K562 (cell line): Measurements from ENCODE around the gene YIF1A. TPM values are rescaled to one million over a fixed set of nuclear protein-coding genes. Genes with fewer than 3 reads are reported as not detected.
A peak's percentile ranks its signal among the peaks of the same experiment; 100 is the strongest.

Experiments used
- ATAC-seq: fragments of 200-7000 bp; cut with Tn5 transposase; 3 replicates; pipeline ENCODE4 v1.9.1; 2020; ENCODE audit warnings: moderate library complexity
- BruUV-seq: library from RNA; stranded (reverse); fragments of 400-500 nt; replicated peaks from 2 replicates; lab custom pipeline; 2021; lab: Mats Ljungman, UMichigan
- CTCF ChIA-PET: fragments of 300-600 bp; formaldehyde crosslinking; extraction: SDS; loops from one replicate; lab custom pipeline; 2021; ENCODE audit warnings: low intra/inter-chr PET ratio; lab: Yijun Ruan, JAX
- POLR2A ChIA-PET: fragments of 300-600, 350-650 bp; sonication (Branson Sonifier 250); formaldehyde crosslinking; extraction: SDS; loops from one replicate; lab custom pipeline; 2021; ENCODE audit warnings: antibody characterized with exemption, inconsistent platforms; lab: Yijun Ruan, JAX
- DNase-seq, 4 experiments: peaks; one replicate each; pipeline versions ENCODE4 v3.0.0 to v3.0.0-alpha.2; 2011 to 2018; ENCODE audit warnings: low spot score in 3 of 4, mixed read lengths in 3 of 4; ENCODE audit errors: extremely low read depth in 1 of 4
- FAIRE-seq: peaks from 2 replicates; lab custom pipeline; 2011; peaks lifted over from hg19 to GRCh38; lab: Jason Lieb, UNC
- H2AFZ ChIP-seq: 2 replicates; pipeline ENCODE4 v1.6.0; 2011; ENCODE audit warnings: low read depth, low read length, control low read depth, inconsistent platforms
- H3K27ac ChIP-seq: fragments of 200-600 bp; 3 replicates; pipeline ENCODE4 v1.8.0; 2011; ENCODE audit warnings: low read depth, mild to moderate bottlenecking, control low read depth, inconsistent platforms, low read length, moderate library complexity, mixed read lengths; ENCODE audit errors: extremely low read depth
- H3K27me3 ChIP-seq, 2 experiments: fragments of 300-600 bp in 1 of 2; 2 replicates in 1 of 2; 3 replicates in 1 of 2; pipeline versions ENCODE4 v1.6.0 to v1.8.0; 2011; ENCODE audit warnings: inconsistent platforms in 2 of 2, low read length in 2 of 2, mild to moderate bottlenecking in 1 of 2, mixed read lengths in 1 of 2, moderate library complexity in 1 of 2; ENCODE audit not compliant: control insufficient read depth in 2 of 2, insufficient read depth in 2 of 2
- H3K36me3 ChIP-seq: fragments of 300-600 bp; 3 replicates; pipeline ENCODE4 v1.8.0; 2011; ENCODE audit warnings: mild to moderate bottlenecking, low read length, inconsistent platforms; ENCODE audit not compliant: control insufficient read depth, insufficient read depth
- H3K4me1 ChIP-seq, 2 experiments: fragments of 200-600 bp in 1 of 2; replicated peaks in 1 of 2; 2 replicates in 1 of 2; 3 replicates in 1 of 2; pipeline versions ENCODE4 v1.5.1 to v1.8.0; 2011; ENCODE audit warnings: inconsistent platforms in 2 of 2, low read length in 2 of 2, mild to moderate bottlenecking in 1 of 2, mixed read lengths in 1 of 2, moderate library complexity in 1 of 2; ENCODE audit not compliant: control insufficient read depth in 2 of 2, insufficient read depth in 2 of 2
- H3K4me2 ChIP-seq: 2 replicates; pipeline ENCODE4 v1.6.1; 2011; ENCODE audit warnings: low read length, control low read depth, inconsistent platforms, mixed read lengths; ENCODE audit not compliant: insufficient read depth
- H3K4me3 ChIP-seq: fragments of 200-600 bp; sonication (generic), shearing (Covaris generic); 2 replicates; pipeline ENCODE4 v1.5.1; 2016; ENCODE audit warnings: control low read depth, inconsistent platforms
- H3K79me2 ChIP-seq: fragments of 200-600 bp; 3 replicates; pipeline ENCODE4 v1.8.0; 2011; ENCODE audit warnings: low read length, inconsistent platforms; ENCODE audit not compliant: control insufficient read depth, insufficient read depth
- H3K9ac ChIP-seq, 2 experiments: 2 replicates each; pipeline versions ENCODE4 v1.6.0 to v1.6.1; 2011; ENCODE audit warnings: low read depth in 2 of 2, low read length in 2 of 2, control low read depth in 1 of 2, inconsistent platforms in 1 of 2, mild to moderate bottlenecking in 1 of 2, mixed read lengths in 1 of 2; ENCODE audit not compliant: insufficient read depth in 1 of 2
- H3K9me1 ChIP-seq: one replicate; pipeline ENCODE4 v1.6.0; 2011; ENCODE audit warnings: inconsistent platforms, mild to moderate bottlenecking, low read length, moderate library complexity; ENCODE audit not compliant: control insufficient read depth, insufficient read depth
- H3K9me3 ChIP-seq: replicated peaks from 2 replicates; pipeline ENCODE4 v1.5.1; 2011; ENCODE audit warnings: low read depth, low read length, inconsistent platforms; ENCODE audit not compliant: control insufficient read depth, insufficient read depth
- H4K20me1 ChIP-seq: replicated peaks from 2 replicates; pipeline ENCODE4 v1.6.1; 2011; ENCODE audit warnings: low read length, inconsistent platforms, mixed read lengths; ENCODE audit not compliant: control insufficient read depth, insufficient read depth
- BCOR ChIP-seq: fragments of 450-650 bp; IDR thresholded peaks from 2 replicates; pipeline ENCODE4 v1.6.1; 2016
- ESRRB ChIP-seq: fragments of 250-450 bp; sonication (Bioruptor Pico); IDR thresholded peaks from 2 replicates; pipeline ENCODE4 v1.5.0; 2020; ENCODE audit warnings: mild to moderate bottlenecking, moderate library complexity, borderline replicate concordance
- MTF1 ChIP-seq: fragments of 250-450 bp; sonication (Bioruptor Pico); IDR thresholded peaks from 2 replicates; pipeline ENCODE4 v1.9.0; 2021; ENCODE audit warnings: moderate library complexity, mild to moderate bottlenecking, inconsistent platforms, borderline replicate concordance
- SMAD2 ChIP-seq: fragments of 150-350 bp; IDR thresholded peaks from 2 replicates; pipeline ENCODE4 v1.6.1; 2014; ENCODE audit warnings: low read depth, mild to moderate bottlenecking, low read length
- TAF1 ChIP-seq: IDR thresholded peaks from 2 replicates; pipeline ENCODE4 v1.6.1; 2011; ENCODE audit warnings: mild to moderate bottlenecking, low read length, moderate library complexity; ENCODE audit not compliant: insufficient read depth, control insufficient read depth, severe bottlenecking; ENCODE audit errors: extremely low read depth
- TCF7 ChIP-seq: sonication (generic); IDR thresholded peaks from 2 replicates; pipeline ENCODE4 v1.6.1; 2016; ENCODE audit warnings: antibody characterized with exemption, borderline replicate concordance
- ZFP30 ChIP-seq: fragments of 250-450 bp; sonication (Bioruptor Pico); IDR thresholded peaks from 2 replicates; pipeline ENCODE4 v1.8.0; 2022; ENCODE audit warnings: moderate library complexity, mild to moderate bottlenecking, inconsistent platforms, borderline replicate concordance
- ZKSCAN1 ChIP-seq: fragments of 150-350 bp; IDR thresholded peaks from 2 replicates; pipeline ENCODE4 v1.6.1; 2016; ENCODE audit warnings: low read depth, low read length
- ZNF316 ChIP-seq: fragments of 450-650 bp; IDR thresholded peaks from 2 replicates; pipeline ENCODE4 v1.6.1; 2016
- ZNF707 ChIP-seq: fragments of 250-450 bp; sonication (Bioruptor Pico); conservative IDR thresholded peaks from 2 replicates; pipeline ENCODE4 v1.8.0; 2022; ENCODE audit warnings: inconsistent platforms, mild to moderate bottlenecking, moderate library complexity
- WGBS: fragments of 100-300 bp; shearing (Covaris generic); methylation state at CpG from one replicate; pipeline ENCODE4 v1.1.6; 2016; ENCODE audit warnings: low coverage, mixed read lengths; ENCODE audit not compliant: insufficient coverage; ENCODE audit errors: missing lambda C conversion rate; 5-methylcytosine and 5-hydroxymethylcytosine counted together
- in situ Hi-C: fragments of 300-500 bp; cut with MboI; formaldehyde crosslinking; loops from 4 replicates; pipeline ENCODE4 v1.15.0; 2018; ENCODE audit warnings: inconsistent platforms, mixed read lengths
- intact Hi-C: fragments of 100-400 bp; cut with micrococcal nuclease; formaldehyde crosslinking; loops from 2 replicates; pipeline ENCODE4 v1.14.2; 2022
- polyA plus RNA-seq, 8 experiments: library from polyadenylated mRNA; depleted of rRNA in 4 of 8; stranded (reverse) in 5 of 8; unstranded in 3 of 8; fragments of >200 nt; fragmentation: Nextera tagmentation in 2 of 8; fragmentation: Illumina TruSeq in 1 of 8; extraction: Ambion mirVana in 2 of 8; extraction: Trizol in 1 of 8; gene quantifications; 2 replicates each; pipeline versions ENCODE4 v1.2.1 to v1.2.3, GENCODE V29; 2011 to 2014; ENCODE audit warnings: inconsistent platforms in 1 of 8, missing spikeins in 1 of 8
- total RNA-seq, 7 experiments: library from RNA; depleted of rRNA in 6 of 7; stranded (reverse); fragments of >200 nt in 6 of 7; fragmentation: Illumina TruSeq in 2 of 7; extraction: Trizol in 2 of 7; gene quantifications; 2 replicates each; pipeline versions ENCODE4 v1.2.1 to v1.2.3, GENCODE V29; 2011 to 2021; ENCODE audit warnings: low replicate concordance in 1 of 7
- TF ChIP-seq, protein P1 (sequence below), 2 experiments: IDR thresholded peaks; 2 replicates each; pipeline ENCODE4 v1.6.1; 2012; ENCODE audit warnings: improper control_type of control experiment in 2 of 2, low read depth in 2 of 2, low read length in 2 of 2, borderline replicate concordance in 1 of 2
- TF ChIP-seq, protein P2 (sequence below): fragments of 450-650 bp; IDR thresholded peaks from 2 replicates; pipeline ENCODE4 v1.6.1; 2017; ENCODE audit warnings: mild to moderate bottlenecking, moderate library complexity
- TF ChIP-seq, protein P3 (sequence below): sonication (generic); formaldehyde crosslinking; IDR thresholded peaks from 2 replicates; pipeline ENCODE4 v1.9.0; 2022; ENCODE audit warnings: mild to moderate bottlenecking, missing genetic modification reagents

YIF1A gene
- total and polyA plus RNA-seq, 9 of the 15 experiments (the other 6 are each of a cell fraction or from before 2014, with no cell fraction given): 8.6 to 121 (median 77.2) TPM

DNA sequence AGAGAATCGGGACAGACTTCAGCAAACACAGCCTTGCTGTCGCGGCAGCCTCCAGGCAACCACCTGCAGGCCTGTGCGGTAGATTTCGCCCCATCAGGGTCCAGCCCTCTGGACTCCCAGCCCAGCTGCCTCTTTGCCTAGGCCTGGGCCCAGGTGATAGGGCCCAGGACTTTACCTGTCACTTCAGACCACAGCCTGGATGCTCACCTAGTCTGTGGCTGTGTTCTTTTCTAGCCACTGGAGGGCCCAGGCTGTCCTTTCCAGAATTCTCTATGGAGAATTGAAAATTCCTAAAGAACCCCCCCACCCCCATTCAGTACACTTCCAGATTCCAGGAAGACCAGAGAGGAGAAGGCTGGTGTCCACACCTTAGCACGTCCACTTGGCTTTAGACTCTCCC lies 51.1 kb downstream of the YIF1A start:
- Histone ChIP-seq H3K4me2 (no peak overlapping the region), H3K9ac (peak overlapping the region in 1 of 2 experiments; percentile 56; a peak in 1 of 4 replicates), H3K4me3 (no peak overlapping the region), H3K9me1 (no peaks in the 10 kb centered on the region), H3K27me3 (no peaks in the 10 kb centered on the region), H3K9me3 (no peaks in the 10 kb centered on the region), H3K79me2 (no peaks in the 10 kb centered on the region), H3K4me1 (peaks cover 0 to 6% of the 10 kb centered on the region in 2 experiments; a peak in 1 of 5 replicates), H3K36me3 (peaks cover 44% of the 10 kb centered on the region; the same call in 2 of the 3 replicates), H4K20me1 (peaks cover 5% of the 10 kb centered on the region; the same call in 1 of the 2 replicates), H2AFZ (no peak overlapping the region), H3K27ac (no peak overlapping the region)
- ATAC-seq (no peak), FAIRE-seq (no peak), DNase-seq (no peak)
- intact Hi-C loops (no loop called here), in situ Hi-C loops (no loop called here)
- ChIA-PET CTCF (no interaction called here), POLR2A (interaction anchor here (4.1 kb wide), 1 partner anchor 9 kb away, joined by 22 read pairs; no protein-coding TSS in a partner anchor)
- 80% methylated on average over 6 of the region's 6 CpGs for WGBS
- TF ChIP-seq MTF1 (no peak), TAF1 (no peak), SMAD2 (no peak), ZNF707 (no peak), ZNF316 (no peak), BCOR (no peak), ZFP30 (CRISPR knock-in tag) (no peak), ESRRB (CRISPR knock-in tag) (no peak), ZKSCAN1 (no peak), TCF7 (no peak)
- TF ChIP-seq, protein P1, sequence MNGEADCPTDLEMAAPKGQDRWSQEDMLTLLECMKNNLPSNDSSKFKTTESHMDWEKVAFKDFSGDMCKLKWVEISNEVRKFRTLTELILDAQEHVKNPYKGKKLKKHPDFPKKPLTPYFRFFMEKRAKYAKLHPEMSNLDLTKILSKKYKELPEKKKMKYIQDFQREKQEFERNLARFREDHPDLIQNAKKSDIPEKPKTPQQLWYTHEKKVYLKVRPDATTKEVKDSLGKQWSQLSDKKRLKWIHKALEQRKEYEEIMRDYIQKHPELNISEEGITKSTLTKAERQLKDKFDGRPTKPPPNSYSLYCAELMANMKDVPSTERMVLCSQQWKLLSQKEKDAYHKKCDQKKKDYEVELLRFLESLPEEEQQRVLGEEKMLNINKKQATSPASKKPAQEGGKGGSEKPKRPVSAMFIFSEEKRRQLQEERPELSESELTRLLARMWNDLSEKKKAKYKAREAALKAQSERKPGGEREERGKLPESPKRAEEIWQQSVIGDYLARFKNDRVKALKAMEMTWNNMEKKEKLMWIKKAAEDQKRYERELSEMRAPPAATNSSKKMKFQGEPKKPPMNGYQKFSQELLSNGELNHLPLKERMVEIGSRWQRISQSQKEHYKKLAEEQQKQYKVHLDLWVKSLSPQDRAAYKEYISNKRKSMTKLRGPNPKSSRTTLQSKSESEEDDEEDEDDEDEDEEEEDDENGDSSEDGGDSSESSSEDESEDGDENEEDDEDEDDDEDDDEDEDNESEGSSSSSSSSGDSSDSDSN (IDR thresholded peaks at IDR 0.05; ENCODE audit: borderline replicate concordance in 1 of 2, low read depth in 2 of 2, low read length in 2 of 2): no peak
- TF ChIP-seq, protein P2, sequence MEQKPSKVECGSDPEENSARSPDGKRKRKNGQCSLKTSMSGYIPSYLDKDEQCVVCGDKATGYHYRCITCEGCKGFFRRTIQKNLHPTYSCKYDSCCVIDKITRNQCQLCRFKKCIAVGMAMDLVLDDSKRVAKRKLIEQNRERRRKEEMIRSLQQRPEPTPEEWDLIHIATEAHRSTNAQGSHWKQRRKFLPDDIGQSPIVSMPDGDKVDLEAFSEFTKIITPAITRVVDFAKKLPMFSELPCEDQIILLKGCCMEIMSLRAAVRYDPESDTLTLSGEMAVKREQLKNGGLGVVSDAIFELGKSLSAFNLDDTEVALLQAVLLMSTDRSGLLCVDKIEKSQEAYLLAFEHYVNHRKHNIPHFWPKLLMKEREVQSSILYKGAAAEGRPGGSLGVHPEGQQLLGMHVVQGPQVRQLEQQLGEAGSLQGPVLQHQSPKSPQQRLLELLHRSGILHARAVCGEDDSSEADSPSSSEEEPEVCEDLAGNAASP: no peak
- TF ChIP-seq, protein P3, sequence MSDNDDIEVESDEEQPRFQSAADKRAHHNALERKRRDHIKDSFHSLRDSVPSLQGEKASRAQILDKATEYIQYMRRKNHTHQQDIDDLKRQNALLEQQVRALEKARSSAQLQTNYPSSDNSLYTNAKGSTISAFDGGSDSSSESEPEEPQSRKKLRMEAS (CRISPR knock-in tag): no peak
- BruUV-seq: no TSS peak
